ENCODE data around the gene LMO4.

DNA sequence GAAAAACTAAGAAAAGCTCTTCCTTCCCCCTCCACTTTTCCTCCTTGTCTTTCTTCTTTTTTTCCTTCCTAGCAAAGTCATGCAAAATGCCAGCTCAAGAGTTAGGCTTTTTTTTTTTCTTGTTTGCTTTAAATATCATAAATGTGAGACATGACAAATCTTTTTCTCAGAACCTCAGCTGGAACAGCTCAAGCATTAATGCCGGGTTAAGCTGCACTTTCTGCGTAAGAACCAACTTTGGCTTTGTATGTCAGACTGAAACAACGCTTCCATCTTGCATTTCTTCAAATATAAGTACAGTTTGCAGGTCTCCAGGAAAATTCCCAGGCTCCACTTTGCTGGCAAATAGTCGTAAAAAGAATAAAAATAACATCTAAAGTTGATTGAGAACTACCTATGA is 20.7 kb upstream of the LMO4 start:
- TF ChIP-seq POLR2A (IDR thresholded peaks at IDR 0.05), result no peak
- TF ChIP-seq, protein P1, sequence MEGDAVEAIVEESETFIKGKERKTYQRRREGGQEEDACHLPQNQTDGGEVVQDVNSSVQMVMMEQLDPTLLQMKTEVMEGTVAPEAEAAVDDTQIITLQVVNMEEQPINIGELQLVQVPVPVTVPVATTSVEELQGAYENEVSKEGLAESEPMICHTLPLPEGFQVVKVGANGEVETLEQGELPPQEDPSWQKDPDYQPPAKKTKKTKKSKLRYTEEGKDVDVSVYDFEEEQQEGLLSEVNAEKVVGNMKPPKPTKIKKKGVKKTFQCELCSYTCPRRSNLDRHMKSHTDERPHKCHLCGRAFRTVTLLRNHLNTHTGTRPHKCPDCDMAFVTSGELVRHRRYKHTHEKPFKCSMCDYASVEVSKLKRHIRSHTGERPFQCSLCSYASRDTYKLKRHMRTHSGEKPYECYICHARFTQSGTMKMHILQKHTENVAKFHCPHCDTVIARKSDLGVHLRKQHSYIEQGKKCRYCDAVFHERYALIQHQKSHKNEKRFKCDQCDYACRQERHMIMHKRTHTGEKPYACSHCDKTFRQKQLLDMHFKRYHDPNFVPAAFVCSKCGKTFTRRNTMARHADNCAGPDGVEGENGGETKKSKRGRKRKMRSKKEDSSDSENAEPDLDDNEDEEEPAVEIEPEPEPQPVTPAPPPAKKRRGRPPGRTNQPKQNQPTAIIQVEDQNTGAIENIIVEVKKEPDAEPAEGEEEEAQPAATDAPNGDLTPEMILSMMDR (IDR thresholded peaks at IDR 0.05), result no peak

Measured in uterus (tissue), 2 donors.